ENCODE results near the gene THRB. TPM values are rescaled to one million over a fixed set of nuclear protein-coding genes. Genes with fewer than 3 reads are reported as not detected.

The THRB gene
- total RNA-seq, 1 experiment from 2014 or later, result 5.8 TPM

DNA sequence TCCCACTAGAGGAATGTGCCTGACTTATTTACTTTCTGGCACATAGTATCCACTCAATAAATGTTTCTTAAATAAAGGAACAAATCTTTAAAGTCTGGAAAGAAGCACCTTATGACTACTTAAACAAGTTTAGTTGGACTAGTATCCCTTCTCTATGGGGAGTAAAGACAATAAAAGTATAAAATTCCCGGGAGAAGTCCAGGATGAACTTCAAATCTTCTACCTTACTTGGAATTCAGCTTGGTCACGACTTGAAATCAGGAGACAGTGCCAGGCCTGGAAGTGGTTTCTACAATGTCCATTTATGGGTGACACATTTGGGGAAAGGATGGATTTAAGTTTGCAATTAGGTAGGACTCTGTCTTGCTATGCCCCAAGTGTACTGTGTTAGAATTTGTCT, 353.1 kb downstream of the THRB start:
- no peaks in the 10 kb centered on the region for H3K9me3 Mint-ChIP-seq
- H3K4me1 Mint-ChIP-seq, result peaks cover 13% of the 10 kb centered on the region
- H3K27me3 Mint-ChIP-seq (ENCODE audit: low read depth), result no peaks in the 10 kb centered on the region
- ATAC-seq (no peak), DNase-seq (ENCODE audit: low spot score) (no peak)
- ChIA-PET POLR2A (no interaction called here), CTCF (no interaction called here)
- no peaks in the 10 kb centered on the region for H3K36me3 Mint-ChIP-seq
- no peak overlapping the region for H3K27ac Mint-ChIP-seq
- H3K4me3 Mint-ChIP-seq, result no peak overlapping the region
- TF ChIP-seq ZNF121 (CRISPR knock-in tag; IDR thresholded peaks at IDR 0.05) (no peak), EMX1 (CRISPR knock-in tag; IDR thresholded peaks at IDR 0.05) (no peak), ZNF396 (CRISPR knock-in tag; IDR thresholded peaks at IDR 0.05; ENCODE audit: borderline replicate concordance) (no peak), ESRRA (CRISPR knock-in tag; IDR thresholded peaks at IDR 0.05; ENCODE audit: borderline replicate concordance) (no peak), GABPB1 (CRISPR knock-in tag; IDR thresholded peaks at IDR 0.05) (no peak), ZNF138 (CRISPR knock-in tag; conservative IDR thresholded peaks at IDR 0.05) (no peak), NFYB (CRISPR knock-in tag; conservative IDR thresholded peaks at IDR 0.05; ENCODE audit: low read depth) (no peak), FOXJ3 (CRISPR knock-in tag; IDR thresholded peaks at IDR 0.05; ENCODE audit: borderline replicate concordance) (no peak), NR1H2 (CRISPR knock-in tag; IDR thresholded peaks at IDR 0.05) (no peak), ZNF263 (CRISPR knock-in tag; IDR thresholded peaks at IDR 0.05; ENCODE audit: low read depth) (no peak), ETV6 (CRISPR knock-in tag; IDR thresholded peaks at IDR 0.05) (no peak)
- TF ChIP-seq, protein P1, sequence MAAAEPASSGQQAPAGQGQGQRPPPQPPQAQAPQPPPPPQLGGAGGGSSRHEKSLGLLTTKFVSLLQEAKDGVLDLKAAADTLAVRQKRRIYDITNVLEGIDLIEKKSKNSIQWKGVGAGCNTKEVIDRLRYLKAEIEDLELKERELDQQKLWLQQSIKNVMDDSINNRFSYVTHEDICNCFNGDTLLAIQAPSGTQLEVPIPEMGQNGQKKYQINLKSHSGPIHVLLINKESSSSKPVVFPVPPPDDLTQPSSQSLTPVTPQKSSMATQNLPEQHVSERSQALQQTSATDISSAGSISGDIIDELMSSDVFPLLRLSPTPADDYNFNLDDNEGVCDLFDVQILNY (CRISPR knock-in tag; IDR thresholded peaks at IDR 0.05), result no peak
- TF ChIP-seq, protein P2, sequence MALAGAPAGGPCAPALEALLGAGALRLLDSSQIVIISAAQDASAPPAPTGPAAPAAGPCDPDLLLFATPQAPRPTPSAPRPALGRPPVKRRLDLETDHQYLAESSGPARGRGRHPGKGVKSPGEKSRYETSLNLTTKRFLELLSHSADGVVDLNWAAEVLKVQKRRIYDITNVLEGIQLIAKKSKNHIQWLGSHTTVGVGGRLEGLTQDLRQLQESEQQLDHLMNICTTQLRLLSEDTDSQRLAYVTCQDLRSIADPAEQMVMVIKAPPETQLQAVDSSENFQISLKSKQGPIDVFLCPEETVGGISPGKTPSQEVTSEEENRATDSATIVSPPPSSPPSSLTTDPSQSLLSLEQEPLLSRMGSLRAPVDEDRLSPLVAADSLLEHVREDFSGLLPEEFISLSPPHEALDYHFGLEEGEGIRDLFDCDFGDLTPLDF (CRISPR knock-in tag; IDR thresholded peaks at IDR 0.05), result no peak
- TF ChIP-seq, protein P3, sequence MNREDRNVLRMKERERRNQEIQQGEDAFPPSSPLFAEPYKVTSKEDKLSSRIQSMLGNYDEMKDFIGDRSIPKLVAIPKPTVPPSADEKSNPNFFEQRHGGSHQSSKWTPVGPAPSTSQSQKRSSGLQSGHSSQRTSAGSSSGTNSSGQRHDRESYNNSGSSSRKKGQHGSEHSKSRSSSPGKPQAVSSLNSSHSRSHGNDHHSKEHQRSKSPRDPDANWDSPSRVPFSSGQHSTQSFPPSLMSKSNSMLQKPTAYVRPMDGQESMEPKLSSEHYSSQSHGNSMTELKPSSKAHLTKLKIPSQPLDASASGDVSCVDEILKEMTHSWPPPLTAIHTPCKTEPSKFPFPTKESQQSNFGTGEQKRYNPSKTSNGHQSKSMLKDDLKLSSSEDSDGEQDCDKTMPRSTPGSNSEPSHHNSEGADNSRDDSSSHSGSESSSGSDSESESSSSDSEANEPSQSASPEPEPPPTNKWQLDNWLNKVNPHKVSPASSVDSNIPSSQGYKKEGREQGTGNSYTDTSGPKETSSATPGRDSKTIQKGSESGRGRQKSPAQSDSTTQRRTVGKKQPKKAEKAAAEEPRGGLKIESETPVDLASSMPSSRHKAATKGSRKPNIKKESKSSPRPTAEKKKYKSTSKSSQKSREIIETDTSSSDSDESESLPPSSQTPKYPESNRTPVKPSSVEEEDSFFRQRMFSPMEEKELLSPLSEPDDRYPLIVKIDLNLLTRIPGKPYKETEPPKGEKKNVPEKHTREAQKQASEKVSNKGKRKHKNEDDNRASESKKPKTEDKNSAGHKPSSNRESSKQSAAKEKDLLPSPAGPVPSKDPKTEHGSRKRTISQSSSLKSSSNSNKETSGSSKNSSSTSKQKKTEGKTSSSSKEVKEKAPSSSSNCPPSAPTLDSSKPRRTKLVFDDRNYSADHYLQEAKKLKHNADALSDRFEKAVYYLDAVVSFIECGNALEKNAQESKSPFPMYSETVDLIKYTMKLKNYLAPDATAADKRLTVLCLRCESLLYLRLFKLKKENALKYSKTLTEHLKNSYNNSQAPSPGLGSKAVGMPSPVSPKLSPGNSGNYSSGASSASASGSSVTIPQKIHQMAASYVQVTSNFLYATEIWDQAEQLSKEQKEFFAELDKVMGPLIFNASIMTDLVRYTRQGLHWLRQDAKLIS (CRISPR knock-in tag; IDR thresholded peaks at IDR 0.05; ENCODE audit: borderline replicate concordance), result no peak

GRCh38 chr3:24139463-24140412, 354.9 kb downstream of the THRB start:
- Mint-ChIP-seq H3K9me3 (no peaks in the 10 kb centered on the region), H3K27ac (no peak overlapping the region), H3K36me3 (no peaks in the 10 kb centered on the region), H3K4me1 (peaks cover 8% of the 10 kb centered on the region; the same call in 1 of the 2 replicates), H3K27me3 (ENCODE audit: low read depth) (no peaks in the 10 kb centered on the region), H3K4me3 (no peak overlapping the region)
- ChIA-PET POLR2A (no interaction called here), CTCF (no interaction called here)
- DNase-seq (ENCODE audit: low spot score), result no peak
- ATAC-seq, result no peak
- no peak for TF ChIP-seq ZNF263 (CRISPR knock-in tag; IDR thresholded peaks at IDR 0.05; ENCODE audit: low read depth)
- TF ChIP-seq TEAD1 (CRISPR knock-in tag; IDR thresholded peaks at IDR 0.05), result no peak
- no peak for TF ChIP-seq JAZF1 (CRISPR knock-in tag; IDR thresholded peaks at IDR 0.05)
- no peak for TF ChIP-seq AR (CRISPR knock-in tag; IDR thresholded peaks at IDR 0.05)
- TF ChIP-seq, protein P4, sequence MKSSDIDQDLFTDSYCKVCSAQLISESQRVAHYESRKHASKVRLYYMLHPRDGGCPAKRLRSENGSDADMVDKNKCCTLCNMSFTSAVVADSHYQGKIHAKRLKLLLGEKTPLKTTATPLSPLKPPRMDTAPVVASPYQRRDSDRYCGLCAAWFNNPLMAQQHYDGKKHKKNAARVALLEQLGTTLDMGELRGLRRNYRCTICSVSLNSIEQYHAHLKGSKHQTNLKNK (CRISPR knock-in tag; IDR thresholded peaks at IDR 0.05), result no peak
- TF ChIP-seq IRF2 (CRISPR knock-in tag; IDR thresholded peaks at IDR 0.05; ENCODE audit: borderline replicate concordance, low read depth), result no peak
- TF ChIP-seq, protein P5, sequence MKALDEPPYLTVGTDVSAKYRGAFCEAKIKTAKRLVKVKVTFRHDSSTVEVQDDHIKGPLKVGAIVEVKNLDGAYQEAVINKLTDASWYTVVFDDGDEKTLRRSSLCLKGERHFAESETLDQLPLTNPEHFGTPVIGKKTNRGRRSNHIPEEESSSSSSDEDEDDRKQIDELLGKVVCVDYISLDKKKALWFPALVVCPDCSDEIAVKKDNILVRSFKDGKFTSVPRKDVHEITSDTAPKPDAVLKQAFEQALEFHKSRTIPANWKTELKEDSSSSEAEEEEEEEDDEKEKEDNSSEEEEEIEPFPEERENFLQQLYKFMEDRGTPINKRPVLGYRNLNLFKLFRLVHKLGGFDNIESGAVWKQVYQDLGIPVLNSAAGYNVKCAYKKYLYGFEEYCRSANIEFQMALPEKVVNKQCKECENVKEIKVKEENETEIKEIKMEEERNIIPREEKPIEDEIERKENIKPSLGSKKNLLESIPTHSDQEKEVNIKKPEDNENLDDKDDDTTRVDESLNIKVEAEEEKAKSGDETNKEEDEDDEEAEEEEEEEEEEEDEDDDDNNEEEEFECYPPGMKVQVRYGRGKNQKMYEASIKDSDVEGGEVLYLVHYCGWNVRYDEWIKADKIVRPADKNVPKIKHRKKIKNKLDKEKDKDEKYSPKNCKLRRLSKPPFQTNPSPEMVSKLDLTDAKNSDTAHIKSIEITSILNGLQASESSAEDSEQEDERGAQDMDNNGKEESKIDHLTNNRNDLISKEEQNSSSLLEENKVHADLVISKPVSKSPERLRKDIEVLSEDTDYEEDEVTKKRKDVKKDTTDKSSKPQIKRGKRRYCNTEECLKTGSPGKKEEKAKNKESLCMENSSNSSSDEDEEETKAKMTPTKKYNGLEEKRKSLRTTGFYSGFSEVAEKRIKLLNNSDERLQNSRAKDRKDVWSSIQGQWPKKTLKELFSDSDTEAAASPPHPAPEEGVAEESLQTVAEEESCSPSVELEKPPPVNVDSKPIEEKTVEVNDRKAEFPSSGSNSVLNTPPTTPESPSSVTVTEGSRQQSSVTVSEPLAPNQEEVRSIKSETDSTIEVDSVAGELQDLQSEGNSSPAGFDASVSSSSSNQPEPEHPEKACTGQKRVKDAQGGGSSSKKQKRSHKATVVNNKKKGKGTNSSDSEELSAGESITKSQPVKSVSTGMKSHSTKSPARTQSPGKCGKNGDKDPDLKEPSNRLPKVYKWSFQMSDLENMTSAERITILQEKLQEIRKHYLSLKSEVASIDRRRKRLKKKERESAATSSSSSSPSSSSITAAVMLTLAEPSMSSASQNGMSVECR (CRISPR knock-in tag; IDR thresholded peaks at IDR 0.05; ENCODE audit: borderline replicate concordance), result no peak
- no peak for TF ChIP-seq ZNF396 (CRISPR knock-in tag; IDR thresholded peaks at IDR 0.05; ENCODE audit: borderline replicate concordance)
